Keratinocyte (primary cell): ENCODE data around the gene PDIA6.

Experiments
- CTCF ChIP-seq, 3 experiments: IDR thresholded peaks in 1 of 3; conservative IDR thresholded peaks in 1 of 3; optimal IDR thresholded peaks in 1 of 3; 2 replicates in 2 of 3; 3 replicates in 1 of 3; pipeline versions ENCODE3 to v1.5.1; 2011; ENCODE audit warnings: low read length in 3 of 3, mild to moderate bottlenecking in 3 of 3, moderate library complexity in 2 of 3, control low read depth in 1 of 3, inconsistent platforms in 1 of 3; ENCODE audit not compliant: insufficient read depth in 2 of 3; ENCODE audit errors: extremely low read depth in 1 of 3
- EZH2 ChIP-seq: IDR thresholded peaks from one replicate; pipeline ENCODE4 v1.6.1; 2012; ENCODE audit warnings: inconsistent platforms, mild to moderate bottlenecking, low read length, moderate library complexity

- TF ChIP-seq CTCF (optimal IDR thresholded peaks at IDR 0.05 in 1 of 3, IDR thresholded peaks at IDR 0.05 in 1 of 3, conservative IDR thresholded peaks at IDR 0.05 in 1 of 3; ENCODE audit: extremely low read depth in 1 of 3, insufficient read depth in 2 of 3, low read length in 3 of 3) (no peak), EZH2 (no peak)
These were observed 49.2 kb upstream of the PDIA6 start for GRCh38 chr2:10861765-10862164.
